Nephron progenitor cell (in vitro differentiated cells): ENCODE data around the gene TAS2R4.
"Not testable (repeated sequence)": the region's sequence is repeated elsewhere in the genome, so short reads cannot be mapped to it uniquely, and the experiment has no call there.

Experiments used
- DNase-seq: peaks from one replicate; pipeline ENCODE4 v3.0.0; 2021
- H3K27ac Mint-ChIP-seq: 2 replicates; pipeline ENCODE4 v1.8.0; 2021; ENCODE audit warnings: mild to moderate bottlenecking, moderate library complexity, mixed read lengths
- H3K27me3 Mint-ChIP-seq: 2 replicates; pipeline ENCODE4 v1.8.0; 2021; ENCODE audit warnings: mild to moderate bottlenecking, low read depth, mixed read lengths; ENCODE audit not compliant: poor library complexity
- H3K36me3 Mint-ChIP-seq: 2 replicates; pipeline ENCODE4 v1.8.0; 2021; ENCODE audit warnings: low read depth, mixed read lengths
- H3K4me1 Mint-ChIP-seq: 2 replicates; pipeline ENCODE4 v1.8.0; 2021; ENCODE audit warnings: mixed read lengths
- H3K4me3 Mint-ChIP-seq: 2 replicates; pipeline ENCODE4 v1.8.0; 2021; ENCODE audit warnings: mild to moderate bottlenecking, moderate library complexity, mixed read lengths
- H3K9me3 Mint-ChIP-seq: 2 replicates; pipeline ENCODE4 v1.8.0; 2021; ENCODE audit warnings: mild to moderate bottlenecking, moderate library complexity, mixed read lengths
- TF ChIP-seq, protein P1 (sequence below): fragments of 200-600 bp; sonication (generic); IDR thresholded peaks from 2 replicates; pipeline ENCODE4 v1.5.0; 2021; ENCODE audit warnings: antibody characterized with exemption

The TAS2R4 gene

DNA sequence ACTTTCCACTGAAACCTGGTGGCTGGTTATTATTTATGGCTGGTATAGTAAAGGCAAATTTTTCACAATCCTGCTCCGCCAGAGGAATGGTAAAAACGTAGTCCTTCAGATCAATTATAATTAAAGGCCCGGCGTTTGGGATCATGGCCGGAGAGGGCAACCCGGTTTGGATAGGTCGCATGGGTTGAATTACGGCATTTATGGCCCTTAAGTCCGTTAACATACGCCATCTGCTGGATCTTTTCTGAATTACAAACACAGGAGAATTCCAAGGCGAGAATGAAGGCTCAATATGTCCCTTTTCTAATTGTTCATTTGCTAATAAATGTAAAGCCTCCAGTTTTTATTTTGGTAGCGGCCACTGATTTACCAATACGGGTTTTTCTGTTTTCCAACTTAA is 23.8 kb upstream of the TAS2R4 start:
- H3K27me3 Mint-ChIP-seq, result no peaks in the 10 kb centered on the region
- peaks cover 100% of the 10 kb centered on the region for H3K36me3 Mint-ChIP-seq
- no peaks in the 10 kb centered on the region for H3K4me1 Mint-ChIP-seq
- no peak overlapping the region for H3K27ac Mint-ChIP-seq
- H3K9me3 Mint-ChIP-seq, result peaks cover 58% of the 10 kb centered on the region
- TF ChIP-seq, protein P1, sequence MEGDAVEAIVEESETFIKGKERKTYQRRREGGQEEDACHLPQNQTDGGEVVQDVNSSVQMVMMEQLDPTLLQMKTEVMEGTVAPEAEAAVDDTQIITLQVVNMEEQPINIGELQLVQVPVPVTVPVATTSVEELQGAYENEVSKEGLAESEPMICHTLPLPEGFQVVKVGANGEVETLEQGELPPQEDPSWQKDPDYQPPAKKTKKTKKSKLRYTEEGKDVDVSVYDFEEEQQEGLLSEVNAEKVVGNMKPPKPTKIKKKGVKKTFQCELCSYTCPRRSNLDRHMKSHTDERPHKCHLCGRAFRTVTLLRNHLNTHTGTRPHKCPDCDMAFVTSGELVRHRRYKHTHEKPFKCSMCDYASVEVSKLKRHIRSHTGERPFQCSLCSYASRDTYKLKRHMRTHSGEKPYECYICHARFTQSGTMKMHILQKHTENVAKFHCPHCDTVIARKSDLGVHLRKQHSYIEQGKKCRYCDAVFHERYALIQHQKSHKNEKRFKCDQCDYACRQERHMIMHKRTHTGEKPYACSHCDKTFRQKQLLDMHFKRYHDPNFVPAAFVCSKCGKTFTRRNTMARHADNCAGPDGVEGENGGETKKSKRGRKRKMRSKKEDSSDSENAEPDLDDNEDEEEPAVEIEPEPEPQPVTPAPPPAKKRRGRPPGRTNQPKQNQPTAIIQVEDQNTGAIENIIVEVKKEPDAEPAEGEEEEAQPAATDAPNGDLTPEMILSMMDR, result peak; percentile 22
- DNase-seq, result no peak
- H3K4me3 Mint-ChIP-seq, result no peak overlapping the region

GRCh38 chr7:141754939-141755338 is 21.5 kb upstream of the TAS2R4 start:
- Mint-ChIP-seq H3K27me3 (no peaks in the 10 kb centered on the region), H3K4me3 (no peak overlapping the region), H3K4me1 (peaks cover 8% of the 10 kb centered on the region), H3K27ac (no peak overlapping the region), H3K9me3 (peaks cover 44% of the 10 kb centered on the region), H3K36me3 (peaks cover 100% of the 10 kb centered on the region)
- peak; percentile 16 for DNase-seq
- TF ChIP-seq, protein P1, result peak; percentile 27

DNA sequence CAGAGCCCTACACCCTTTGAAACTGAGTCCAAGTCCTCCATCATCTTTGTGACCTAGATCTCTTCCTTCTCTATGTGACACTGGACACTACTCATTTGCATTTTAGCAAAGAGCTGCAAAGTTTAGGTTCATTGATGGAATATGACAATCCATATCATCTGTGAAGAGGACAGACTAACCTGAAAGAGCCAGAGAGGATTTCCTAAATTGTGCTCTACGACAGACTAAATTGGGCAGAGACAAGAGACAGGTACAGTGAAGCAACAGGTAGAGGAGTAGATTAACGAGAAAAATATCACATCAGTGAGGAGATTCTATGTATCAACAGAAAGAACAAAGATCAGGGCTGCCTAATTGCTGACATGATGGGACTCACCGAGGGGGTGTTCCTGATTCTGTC is 12.7 kb upstream of the TAS2R4 start, which contains the start of gene TAS2R3:
Gene TAS2R3 (plus strand): TSS at position 301 of the 400 bp plus-strand sequence. CDS start 62 bp downstream, at position 363.
- no peak within 1 kb of the TSS for H3K4me3 Mint-ChIP-seq

GRCh38 chr7:141770083-141770583 is 6.3 kb upstream of the TAS2R4 start:
- Mint-ChIP-seq H3K9me3 (peaks cover 39% of the 10 kb centered on the region), H3K36me3 (peaks cover 69% of the 10 kb centered on the region)
- H3K4me1 Mint-ChIP-seq, H3K27me3 Mint-ChIP-seq, H3K4me3 Mint-ChIP-seq, H3K27ac Mint-ChIP-seq, DNase-seq: not testable (repeated sequence)

More for the DNA sequence above, 12.7 kb upstream of the TAS2R4 start, which contains the start of gene TAS2R3:
- peaks cover 73% of the 10 kb centered on the region for H3K36me3 Mint-ChIP-seq
- H3K4me1 Mint-ChIP-seq, result peaks cover 8% of the 10 kb centered on the region
- peak within 1 kb of the TSS; percentile 12 for H3K27ac Mint-ChIP-seq
- peaks cover under 1% of the 10 kb centered on the region for H3K9me3 Mint-ChIP-seq
- TF ChIP-seq, protein P1, result no peak
- no peak for DNase-seq
- no peaks in the 10 kb centered on the region for H3K27me3 Mint-ChIP-seq

DNA sequence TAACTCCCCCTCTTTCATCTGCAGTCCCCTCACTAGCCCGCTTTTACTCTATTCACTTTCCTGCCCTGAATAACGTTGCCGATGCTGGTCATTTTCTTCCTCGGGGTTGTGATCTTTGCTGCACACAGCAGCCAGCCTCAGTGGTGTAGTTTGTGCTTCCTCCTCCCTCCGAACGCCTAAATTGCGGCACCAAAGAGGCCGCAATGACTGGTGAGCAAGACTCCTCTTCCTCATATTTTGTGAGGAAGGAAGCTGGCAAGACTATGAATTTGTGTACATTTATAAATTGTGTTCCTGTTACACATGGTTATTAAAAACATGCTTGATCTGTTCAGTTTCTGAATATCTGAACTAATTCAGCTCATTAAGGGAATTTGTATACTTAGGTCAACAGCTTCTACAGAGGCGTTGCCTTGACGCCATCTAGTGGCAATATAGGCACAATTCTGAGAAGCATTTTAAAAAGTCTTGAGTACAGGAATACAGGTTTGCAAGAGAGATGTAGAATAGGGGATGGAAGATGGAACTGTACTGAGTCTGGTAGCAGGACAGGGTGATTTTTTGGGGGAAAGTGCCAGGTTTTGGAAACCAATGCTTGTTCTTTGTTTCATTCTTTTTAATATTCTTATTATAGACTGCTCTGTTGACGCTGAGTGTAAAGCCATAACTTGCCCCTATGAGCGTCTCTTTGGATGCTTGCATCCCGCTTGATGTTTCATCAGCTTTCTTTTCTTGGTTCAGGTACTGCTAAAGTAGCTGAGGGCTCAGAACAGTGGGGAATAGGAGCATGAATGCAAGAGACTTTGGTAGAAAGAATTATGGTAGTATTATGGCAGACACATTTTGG is 9.5 kb downstream of the TAS2R4 start:
- Mint-ChIP-seq H3K27ac (peak overlapping the region; percentile 75), H3K27me3 (no peaks in the 10 kb centered on the region), H3K36me3 (peaks cover 24% of the 10 kb centered on the region), H3K4me1 (no peaks in the 10 kb centered on the region), H3K9me3 (no peaks in the 10 kb centered on the region), H3K4me3 (no peak overlapping the region)
- TF ChIP-seq, protein P1, result peak; percentile 73
- DNase-seq, result peak; percentile 17

DNA sequence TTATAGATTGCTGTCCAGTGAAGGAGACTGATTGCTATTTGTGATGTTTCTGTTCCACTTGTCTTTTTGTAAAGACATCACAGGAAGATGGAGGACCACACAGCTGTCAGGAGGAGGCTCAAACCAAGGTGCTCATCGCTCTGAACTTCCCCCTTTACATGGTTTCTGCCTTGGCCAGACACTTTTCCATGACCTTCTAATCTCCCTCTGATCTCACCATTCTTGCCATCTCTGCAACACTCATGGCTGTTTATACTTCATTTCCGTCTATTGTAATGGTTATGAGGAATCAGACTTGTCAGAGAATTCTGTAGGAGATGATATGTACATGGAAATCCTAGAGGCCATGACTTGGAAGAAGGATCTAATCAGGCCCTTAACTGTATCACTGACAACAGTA is 11.8 kb downstream of the TAS2R4 start:
- no peaks in the 10 kb centered on the region for H3K4me1 Mint-ChIP-seq
- peaks cover 39% of the 10 kb centered on the region for H3K36me3 Mint-ChIP-seq
- no peak overlapping the region for H3K27ac Mint-ChIP-seq
- TF ChIP-seq, protein P1, result no peak
- no peak overlapping the region for H3K4me3 Mint-ChIP-seq
- DNase-seq, result no peak
- no peaks in the 10 kb centered on the region for H3K9me3 Mint-ChIP-seq
- no peaks in the 10 kb centered on the region for H3K27me3 Mint-ChIP-seq
